GM12892 (cell line): ENCODE results near the gene CRYBG1.

Source experiments
- POLR2A ChIP-seq: IDR thresholded peaks from 2 replicates; pipeline ENCODE4 v1.6.1; 2011; ENCODE audit warnings: low read depth, low read length, control low read depth
- TAF1 ChIP-seq: IDR thresholded peaks from 2 replicates; pipeline ENCODE4 v1.6.1; 2011; ENCODE audit warnings: low read depth, mild to moderate bottlenecking, control low read depth, low read length, borderline replicate concordance

GRCh38 chr6:106359959-106360409, 533 bp upstream of the CRYBG1 start:
- TF ChIP-seq POLR2A, result no peak
- TF ChIP-seq TAF1, result no peak
